NCI-H1105 (cell line): ENCODE measurements around the gene DMWD.
"Not testable (repeated sequence)": the region's sequence is repeated elsewhere in the genome, so short reads cannot be mapped to it uniquely, and the experiment has no call there.

Experiments
- DNase-seq: peaks from one replicate; lab custom pipeline; 2025; lab: John Stamatoyannopoulos, UW

The DMWD gene

GRCh38 chr19:45769821-45770191, 22.8 kb downstream of the DMWD start:
- DNase-seq, result peak; percentile 38

GRCh38 chr19:45768984-45769782, 23.5 kb downstream of the DMWD start, which contains the start of gene SIX5:
Gene SIX5, minus strand, starts transcription at chr19:45769252. Its CDS starts 408 bp downstream, at chr19:45768844.
- DNase-seq, result peak; percentile 97

- no peak for DNase-seq
These were observed 24.0 kb downstream of the DMWD start for GRCh38 chr19:45768655-45768983.

- DNase-seq, result no peak
These were observed 24.6 kb downstream of the DMWD start for GRCh38 chr19:45767881-45768654.

GRCh38 chr19:45767410-45767880, 25.2 kb downstream of the DMWD start:
- no peak for DNase-seq

- no peak for DNase-seq
These were observed 25.7 kb downstream of the DMWD start for GRCh38 chr19:45766869-45767346.

- DNase-seq, result no peak
These were observed 26.3 kb downstream of the DMWD start for GRCh38 chr19:45766296-45766868.

- DNase-seq, result no peak
These were observed 26.8 kb downstream of the DMWD start for GRCh38 chr19:45765702-45766295.

- DNase-seq, result no peak
These were observed 27.5 kb downstream of the DMWD start for GRCh38 chr19:45764945-45765701.

GRCh38 chr19:45764475-45764874, 28.2 kb downstream of the DMWD start:
- no peak for DNase-seq

GRCh38 chr19:45763691-45764294, 28.9 kb downstream of the DMWD start:
- DNase-seq, result no peak

GRCh38 chr19:45762870-45763631, 29.6 kb downstream of the DMWD start:
- DNase-seq, result no peak

GRCh38 chr19:45761714-45762113, 30.9 kb downstream of the DMWD start:
- DNase-seq, result no peak

- no peak for DNase-seq
These were observed 33.7 kb downstream of the DMWD start for GRCh38 chr19:45758921-45759320.

- no peak for DNase-seq
These were observed 35.0 kb downstream of the DMWD start for GRCh38 chr19:45757695-45758094.

GRCh38 chr19:45754323-45754722, 38.3 kb downstream of the DMWD start:
- DNase-seq, result no peak

GRCh38 chr19:45753548-45753947, 39.1 kb downstream of the DMWD start:
- DNase-seq, result no peak

GRCh38 chr19:45752639-45753038, 40.0 kb downstream of the DMWD start:
- no peak for DNase-seq

- DNase-seq, result not testable (repeated sequence)
These were observed 41.2 kb downstream of the DMWD start for GRCh38 chr19:45751483-45751882.

GRCh38 chr19:45747513-45747912, 45.1 kb downstream of the DMWD start:
- DNase-seq, result no peak
